Left renal cortex interstitium (tissue), 4 donors: Measurements from ENCODE around the gene ZNF543. TPM values are rescaled to one million over a fixed set of nuclear protein-coding genes. Genes with fewer than 3 reads are reported as not detected.

Experiments
- DNase-seq, 4 donors: peaks; one replicate each; pipeline ENCODE4 v3.0.0-alpha.2; 2013; ENCODE audit warnings: low read depth in 4 of 4, low spot score in 2 of 4, missing footprints in 1 of 4
- polyA plus RNA-seq, 4 donors: library from polyadenylated mRNA; unstranded; fragments of 120-200 nt; gene quantifications; one replicate each; pipeline ENCODE4 v1.2.1, GENCODE V29; 2013; ENCODE audit not compliant: insufficient read length in 4 of 4

The ZNF543 gene
- polyA plus RNA-seq, 4 donors: 8.3 to 9.2 (median 8.7) TPM

DNA sequence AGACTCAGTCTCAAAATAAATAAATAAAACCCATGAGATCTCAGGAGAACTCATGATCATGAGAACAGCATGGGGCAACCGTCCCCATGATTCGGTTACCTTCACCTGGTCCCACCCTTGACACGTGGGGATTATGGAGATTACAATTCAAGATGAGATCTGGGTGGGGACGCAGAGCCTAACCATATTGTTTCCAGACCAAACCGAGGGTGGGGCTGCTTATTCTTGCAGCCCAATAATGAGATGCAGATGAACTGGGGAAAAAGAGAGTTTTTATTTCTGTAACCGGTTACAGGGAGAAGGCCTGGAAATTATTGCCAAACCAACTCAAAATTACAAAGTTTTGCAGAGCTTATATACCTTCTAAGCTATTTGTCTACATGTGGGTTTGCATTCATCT is 55.9 kb downstream of the ZNF543 start:
- DNase-seq: no peak

DNA sequence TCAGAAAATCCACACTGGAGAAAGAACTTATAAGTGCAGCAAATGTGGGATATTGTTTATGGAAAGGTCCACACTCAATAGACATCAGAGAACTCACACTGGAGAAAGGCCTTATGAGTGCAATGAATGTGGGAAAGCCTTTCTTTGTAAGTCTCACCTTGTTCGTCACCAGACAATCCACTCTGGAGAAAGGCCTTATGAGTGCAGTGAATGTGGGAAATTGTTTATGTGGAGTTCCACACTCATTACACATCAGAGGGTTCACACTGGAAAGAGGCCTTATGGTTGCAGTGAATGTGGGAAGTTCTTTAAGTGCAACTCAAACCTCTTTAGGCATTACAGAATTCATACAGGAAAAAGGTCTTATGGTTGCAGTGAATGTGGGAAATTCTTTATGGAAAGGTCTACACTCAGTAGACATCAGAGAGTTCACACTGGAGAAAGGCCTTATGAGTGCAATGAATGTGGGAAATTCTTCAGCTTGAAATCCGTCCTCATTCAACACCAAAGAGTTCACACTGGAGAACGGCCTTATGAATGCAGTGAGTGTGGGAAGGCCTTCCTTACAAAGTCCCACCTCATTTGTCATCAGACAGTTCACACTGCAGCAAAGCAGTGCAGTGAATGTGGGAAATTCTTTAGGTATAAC is 57.4 kb downstream of the ZNF543 start:
- DNase-seq: no peak

Other genes with a start within 250 kb of the ZNF543 start
- gene USP29, start 200.5 kb upstream of the ZNF543 start, polyA plus RNA-seq: under 1 TPM in 2 of 4 donors, not detected in 2; 0.21 to 0.27 TPM
- gene ZIM3, start 175.3 kb upstream of the ZNF543 start, polyA plus RNA-seq: under 1 TPM in 1 of 4 donors, not detected in 3; 0.05 TPM
- gene DUXA, start 153.0 kb upstream of the ZNF543 start, polyA plus RNA-seq: not detected
- gene ZNF264, start 129.0 kb upstream of the ZNF543 start, polyA plus RNA-seq: 10 to 100 TPM; 15.6 to 24.3 (median 20.6) TPM
- gene AURKC, start 89.4 kb upstream of the ZNF543 start, polyA plus RNA-seq: 1 to 10 TPM; 1.8 to 6.8 (median 2.3) TPM
- gene ZNF805, start 79.8 kb upstream of the ZNF543 start, polyA plus RNA-seq: 1 to 10 TPM; 5.0 to 7.0 (median 5.6) TPM
- gene ZNF460, start 40.0 kb upstream of the ZNF543 start, polyA plus RNA-seq: 1 to 10 TPM; 1.4 to 5.5 (median 3.4) TPM
- gene ZNF304, start 30.8 kb downstream of the ZNF543 start, polyA plus RNA-seq: 10 to 100 TPM; 16.5 to 17.9 (median 17.4) TPM
- gene TRAPPC2B, start 43.1 kb downstream of the ZNF543 start, polyA plus RNA-seq: 10 to 100 TPM; 12.5 to 23.9 (median 16.0) TPM
- gene ZNF547, start 43.1 kb downstream of the ZNF543 start, polyA plus RNA-seq: 1 to 10 TPM; 4.5 to 9.8 (median 6.6) TPM
- 10 to 100 TPM; 17.7 to 41.3 (median 22.9) TPM for gene ZNF548, start 69.4 kb downstream of the ZNF543 start, polyA plus RNA-seq
- 10 to 100 TPM in 3 of 4 donors, 1 to 10 TPM in 1; 8.9 to 16.1 (median 12.8) TPM for gene ZNF17, start 90.7 kb downstream of the ZNF543 start, polyA plus RNA-seq
- gene ZNF749, start 114.9 kb downstream of the ZNF543 start, polyA plus RNA-seq: 10 to 100 TPM; 10.0 to 17.1 (median 16.1) TPM
- 1 to 10 TPM; 1.9 to 7.7 (median 3.7) TPM for gene VN1R1, start 136.7 kb downstream of the ZNF543 start, polyA plus RNA-seq
- gene ZNF772, start 157.1 kb downstream of the ZNF543 start, polyA plus RNA-seq: 10 to 100 TPM; 18.8 to 24.2 (median 20.3) TPM
- 10 to 100 TPM; 13.0 to 29.3 (median 24.2) TPM for gene ZNF419, start 167.3 kb downstream of the ZNF543 start, polyA plus RNA-seq
- gene ZNF773, start 179.5 kb downstream of the ZNF543 start, polyA plus RNA-seq: 10 to 100 TPM; 11.2 to 16.9 (median 12.3) TPM
- gene ZNF549, start 206.9 kb downstream of the ZNF543 start, polyA plus RNA-seq: 10 to 100 TPM; 11.7 to 19.5 (median 14.2) TPM
- gene ZNF550, start 239.4 kb downstream of the ZNF543 start, polyA plus RNA-seq: 10 to 100 TPM; 18.0 to 26.0 (median 23.0) TPM